GM12865 (cell line): ENCODE results near the gene BMPR1A.

Source experiments
- DNase-seq: peaks from one replicate; pipeline ENCODE4 v3.0.0; 2010; ENCODE audit warnings: low read depth
- H3K4me3 ChIP-seq: 2 replicates; pipeline ENCODE4 v1.5.1; 2011; ENCODE audit warnings: mild to moderate bottlenecking, low read depth, low read length, control low read depth
- CTCF ChIP-seq: IDR thresholded peaks from 2 replicates; pipeline ENCODE4 v1.5.1; 2011; ENCODE audit warnings: low read length, control low read depth, low read depth, inconsistent platforms; ENCODE audit not compliant: insufficient read depth; ENCODE audit errors: missing control alignments

Gene BMPR1A

GRCh38 chr10:86981716-86982115 lies 225.3 kb downstream of the BMPR1A start:
- TF ChIP-seq CTCF: no peak
- no peak overlapping the region for H3K4me3 ChIP-seq
- no peak for DNase-seq
